K562 (cell line): Measurements from ENCODE around the gene QSOX2. TPM values are rescaled to one million over a fixed set of nuclear protein-coding genes. Genes with fewer than 3 reads are reported as not detected.

ENCODE experiments used
- CXXC5 ChIP-seq: fragments of 250-450 bp; sonication (Bioruptor Pico); IDR thresholded peaks from 2 replicates; pipeline ENCODE4 v1.8.0; 2022; ENCODE audit warnings: inconsistent platforms, mild to moderate bottlenecking, moderate library complexity
- FIP1L1 ChIP-seq: fragments of 200-400 bp; formaldehyde crosslinking; IDR thresholded peaks from 2 replicates; pipeline ENCODE4 v1.6.1; 2018; ENCODE audit warnings: mild to moderate bottlenecking, low read depth, low read length; ENCODE audit not compliant: poor library complexity, severe bottlenecking
- MIER1 ChIP-seq: fragments of 450-650 bp; IDR thresholded peaks from 2 replicates; pipeline ENCODE4 v1.6.1; 2016; ENCODE audit warnings: antibody characterized with exemption, mild to moderate bottlenecking, low read depth
- NR2C2 ChIP-seq, 2 experiments: fragments of 200-800 bp in 1 of 2; sonication (Bioruptor generic) in 1 of 2; sonication (generic) in 1 of 2; formaldehyde crosslinking in 1 of 2; IDR thresholded peaks; 2 replicates each; pipeline versions ENCODE4 v1.6.1 to v1.8.0; 2016 to 2022; ENCODE audit warnings: mild to moderate bottlenecking in 1 of 2, missing compliant biosample characterization in 1 of 2, missing genetic modification characterization in 1 of 2, missing genetic modification reagents in 1 of 2
- PRMT5 ChIP-seq: sonication (generic); formaldehyde crosslinking; IDR thresholded peaks from 2 replicates; pipeline ENCODE4 v1.5.0; 2020; ENCODE audit warnings: missing genetic modification reagents
- RB1 ChIP-seq: fragments of 450-650 bp; IDR thresholded peaks from 2 replicates; pipeline ENCODE4 v1.6.1; 2017; ENCODE audit warnings: low read depth, mild to moderate bottlenecking
- SOX6 ChIP-seq: fragments of 450-650 bp; IDR thresholded peaks from 2 replicates; pipeline ENCODE4 v1.6.1; 2014; ENCODE audit warnings: mild to moderate bottlenecking
- TBL1XR1 ChIP-seq, 2 experiments: IDR thresholded peaks; 2 replicates each; pipeline ENCODE4 v1.6.1; 2012; ENCODE audit warnings: improper control_type of control experiment in 2 of 2, low read length in 2 of 2, mild to moderate bottlenecking in 1 of 2
- VEZF1 ChIP-seq: fragments of 200-800 bp; sonication (Bioruptor generic); IDR thresholded peaks from 2 replicates; pipeline ENCODE4 v1.6.1; 2017; ENCODE audit warnings: missing genetic modification characterization, missing compliant biosample characterization
- XRCC4 ChIP-seq: IDR thresholded peaks from one replicate; pipeline ENCODE4 v1.6.1; 2011; ENCODE audit not compliant: insufficient read depth, insufficient read length; ENCODE audit errors: extremely low read depth
- YY1 ChIP-seq, 3 experiments: IDR thresholded peaks; 2 replicates each; pipeline ENCODE4 v1.6.1; 2011; ENCODE audit warnings: low read length in 2 of 3, mild to moderate bottlenecking in 2 of 3, moderate library complexity in 2 of 3, borderline replicate concordance in 1 of 3, control low read depth in 1 of 3, low read depth in 1 of 3; ENCODE audit not compliant: insufficient read depth in 3 of 3, insufficient replicate concordance in 2 of 3, control insufficient read depth in 1 of 3, insufficient read length in 1 of 3; ENCODE audit errors: extremely low read depth in 1 of 3
- ZBTB7A ChIP-seq: IDR thresholded peaks from 2 replicates; pipeline ENCODE4 v1.6.1; 2011; ENCODE audit warnings: low read depth, mild to moderate bottlenecking, low read length, moderate library complexity, borderline replicate concordance; ENCODE audit not compliant: control insufficient read depth
- ZNF24 ChIP-seq: fragments of 450-650 bp; IDR thresholded peaks from 2 replicates; pipeline ENCODE4 v1.6.1; 2016
- ZNF282 ChIP-seq: sonication (generic); formaldehyde crosslinking; IDR thresholded peaks from 2 replicates; pipeline ENCODE4 v1.8.1; 2023; ENCODE audit warnings: missing genetic modification reagents
- polyA plus RNA-seq, 8 experiments: library from polyadenylated mRNA; depleted of rRNA in 4 of 8; stranded (reverse) in 5 of 8; unstranded in 3 of 8; fragments of >200 nt; fragmentation: Nextera tagmentation in 2 of 8; fragmentation: Illumina TruSeq in 1 of 8; extraction: Ambion mirVana in 2 of 8; extraction: Trizol in 1 of 8; gene quantifications; 2 replicates each; pipeline versions ENCODE4 v1.2.1 to v1.2.3, GENCODE V29; 2011 to 2014; ENCODE audit warnings: inconsistent platforms in 1 of 8, missing spikeins in 1 of 8
- total RNA-seq, 7 experiments: library from RNA; depleted of rRNA in 6 of 7; stranded (reverse); fragments of >200 nt in 6 of 7; fragmentation: Illumina TruSeq in 2 of 7; extraction: Trizol in 2 of 7; gene quantifications; 2 replicates each; pipeline versions ENCODE4 v1.2.1 to v1.2.3, GENCODE V29; 2011 to 2021; ENCODE audit warnings: low replicate concordance in 1 of 7
- TF ChIP-seq, protein P1 (sequence below), 2 experiments: IDR thresholded peaks; 2 replicates each; pipeline ENCODE4 v1.6.1; 2011; ENCODE audit warnings: borderline replicate concordance in 1 of 2, control low read depth in 1 of 2, low read depth in 1 of 2, low read length in 1 of 2, mild to moderate bottlenecking in 1 of 2, mixed read lengths in 1 of 2, moderate library complexity in 1 of 2; ENCODE audit not compliant: insufficient read depth in 1 of 2, insufficient read length in 1 of 2, poor library complexity in 1 of 2, severe bottlenecking in 1 of 2; ENCODE audit errors: extremely low read depth in 1 of 2
- TF ChIP-seq, protein P2 (sequence below): sonication (generic); formaldehyde crosslinking; IDR thresholded peaks from 2 replicates; pipeline ENCODE4 v1.8.1; 2023; ENCODE audit warnings: mild to moderate bottlenecking, missing genetic modification reagents, moderate library complexity
- TF ChIP-seq, protein P3 (sequence below): sonication (generic); formaldehyde crosslinking; IDR thresholded peaks from 2 replicates; pipeline ENCODE4 v1.8.0; 2022; ENCODE audit warnings: mild to moderate bottlenecking, missing genetic modification reagents

QSOX2 gene
- total and polyA plus RNA-seq, 9 of the 15 experiments (the other 6 are each of a cell fraction or from before 2014, with no cell fraction given), result 0.51 to 23.7 (median 12.7) TPM

GRCh38 chr9:136201609-136202453 lies 43.8 kb downstream of the QSOX2 start (continued):
- TF ChIP-seq, protein P1, sequence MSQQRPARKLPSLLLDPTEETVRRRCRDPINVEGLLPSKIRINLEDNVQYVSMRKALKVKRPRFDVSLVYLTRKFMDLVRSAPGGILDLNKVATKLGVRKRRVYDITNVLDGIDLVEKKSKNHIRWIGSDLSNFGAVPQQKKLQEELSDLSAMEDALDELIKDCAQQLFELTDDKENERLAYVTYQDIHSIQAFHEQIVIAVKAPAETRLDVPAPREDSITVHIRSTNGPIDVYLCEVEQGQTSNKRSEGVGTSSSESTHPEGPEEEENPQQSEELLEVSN (IDR thresholded peaks at IDR 0.05; ENCODE audit: borderline replicate concordance in 1 of 2, extremely low read depth in 1 of 2, insufficient read depth in 1 of 2, insufficient read length in 1 of 2, low read depth in 1 of 2, low read length in 1 of 2, poor library complexity in 1 of 2, severe bottlenecking in 1 of 2), result peak in 1 of 2 experiments; percentile 20
- TF ChIP-seq VEZF1 (CRISPR knock-in tag) (peak; percentile 60), TBL1XR1 (IDR thresholded peaks at IDR 0.05; ENCODE audit: low read length in 2 of 2) (no peak), PRMT5 (CRISPR knock-in tag) (peak; percentile 70; the same call in 1 of the 2 replicates), RB1 (0 out of 2 replicates have a peak, but pooled peaks have one; percentile 26), FIP1L1 (peak; percentile 37), CXXC5 (CRISPR knock-in tag) (peak; percentile 73), ZBTB7A (peak; percentile 93; the same call in 1 of the 2 replicates), ZNF282 (CRISPR knock-in tag) (0 out of 2 replicates have a peak, but pooled peaks have one; percentile 28), YY1 (IDR thresholded peaks at IDR 0.05; ENCODE audit: borderline replicate concordance in 1 of 3, control insufficient read depth in 1 of 3, extremely low read depth in 1 of 3, insufficient read depth in 3 of 3, insufficient read length in 1 of 3, insufficient replicate concordance in 2 of 3, low read depth in 1 of 3, low read length in 2 of 3) (peak in 1 of 3 experiments; percentile 12), SOX6 (no peak), MIER1 (peak; percentile 63; the same call in 1 of the 2 replicates), XRCC4 (no peak), NR2C2 (CRISPR knock-in tag; IDR thresholded peaks at IDR 0.05) (peak; percentile 57; the same call in 1 of the 2 replicates), NR2C2 (tag; IDR thresholded peaks at IDR 0.05) (no peak), ZNF24 (no peak)
- TF ChIP-seq, protein P2, sequence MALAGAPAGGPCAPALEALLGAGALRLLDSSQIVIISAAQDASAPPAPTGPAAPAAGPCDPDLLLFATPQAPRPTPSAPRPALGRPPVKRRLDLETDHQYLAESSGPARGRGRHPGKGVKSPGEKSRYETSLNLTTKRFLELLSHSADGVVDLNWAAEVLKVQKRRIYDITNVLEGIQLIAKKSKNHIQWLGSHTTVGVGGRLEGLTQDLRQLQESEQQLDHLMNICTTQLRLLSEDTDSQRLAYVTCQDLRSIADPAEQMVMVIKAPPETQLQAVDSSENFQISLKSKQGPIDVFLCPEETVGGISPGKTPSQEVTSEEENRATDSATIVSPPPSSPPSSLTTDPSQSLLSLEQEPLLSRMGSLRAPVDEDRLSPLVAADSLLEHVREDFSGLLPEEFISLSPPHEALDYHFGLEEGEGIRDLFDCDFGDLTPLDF (CRISPR knock-in tag), result no peak
- TF ChIP-seq, protein P3, sequence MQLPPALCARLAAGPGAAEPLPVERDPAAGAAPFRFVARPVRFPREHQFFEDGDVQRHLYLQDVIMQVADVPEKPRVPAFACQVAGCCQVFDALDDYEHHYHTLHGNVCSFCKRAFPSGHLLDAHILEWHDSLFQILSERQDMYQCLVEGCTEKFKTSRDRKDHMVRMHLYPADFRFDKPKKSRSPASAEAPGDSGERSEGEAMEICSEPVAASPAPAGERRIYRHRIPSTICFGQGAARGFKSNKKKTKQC (CRISPR knock-in tag), result 0 out of 2 replicates have a peak, but pooled peaks have one; percentile 61
